Measurements from ENCODE around the gene BEX3. TPM values are rescaled to one million over a fixed set of nuclear protein-coding genes. Genes with fewer than 3 reads are reported as not detected.
"Not testable (repeated sequence)": the region's sequence is repeated elsewhere in the genome, so short reads cannot be mapped to it uniquely, and the experiment has no call there.

Gene BEX3
- total RNA-seq, 1 donor from 2014 or later, result 2.2 TPM

DNA sequence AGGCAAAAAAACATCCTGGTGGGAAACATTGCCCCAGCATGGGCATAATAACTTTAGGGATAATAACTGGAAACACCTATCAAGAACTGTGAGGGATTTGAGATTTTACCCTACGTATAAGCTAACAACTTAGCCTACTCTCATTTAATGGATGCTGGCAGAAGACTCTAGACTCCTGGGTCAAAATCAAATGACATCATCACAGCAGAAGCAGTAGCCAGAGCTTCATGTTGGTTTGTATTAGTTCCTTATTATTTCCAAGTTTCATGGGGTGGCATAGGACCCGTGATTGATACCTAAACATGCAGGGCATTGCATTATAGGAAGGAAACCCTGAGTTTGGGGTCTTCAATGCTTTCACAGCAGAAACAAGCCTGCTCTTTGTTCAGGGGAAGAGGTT lies 15.4 kb upstream of the BEX3 start:
- no peaks in the 10 kb centered on the region for H3K9me3 Mint-ChIP-seq
- intact Hi-C loops (cut with micrococcal nuclease), result no loop called here
- peaks cover 2% of the 10 kb centered on the region for H3K27me3 Mint-ChIP-seq (ENCODE audit: insufficient read depth)
- no peak overlapping the region for H3K27ac Mint-ChIP-seq
- H3K36me3 Mint-ChIP-seq (ENCODE audit: low read depth), result no peaks in the 10 kb centered on the region
- H3K4me1 Mint-ChIP-seq (ENCODE audit: low read depth), result peaks cover 4% of the 10 kb centered on the region
- H3K4me3 Mint-ChIP-seq, result no peak overlapping the region
- DNase-seq (ENCODE audit: low spot score), result no peak

DNA sequence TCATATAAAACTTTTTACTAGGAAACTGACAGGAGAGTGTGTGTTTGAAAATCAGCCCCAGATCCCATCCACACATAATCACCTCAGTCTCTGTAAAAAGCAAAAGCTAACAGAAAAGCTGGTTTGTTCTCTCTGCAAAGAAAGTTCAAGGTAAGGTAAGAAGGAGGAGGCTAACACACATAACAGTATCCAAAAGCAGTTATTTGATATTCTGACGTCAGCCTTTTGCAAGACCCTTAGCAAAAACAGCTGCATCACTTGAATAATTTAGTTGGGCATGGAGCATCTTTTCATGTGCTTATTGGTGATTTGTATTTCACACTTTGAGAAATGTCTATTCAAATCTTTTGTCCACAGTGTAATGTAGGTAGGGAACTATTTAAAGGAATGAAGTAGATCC lies 14.5 kb upstream of the BEX3 start:
- H3K36me3 Mint-ChIP-seq (ENCODE audit: low read depth), result no peaks in the 10 kb centered on the region
- no peaks in the 10 kb centered on the region for H3K9me3 Mint-ChIP-seq
- H3K4me3 Mint-ChIP-seq, result no peak overlapping the region
- H3K4me1 Mint-ChIP-seq (ENCODE audit: low read depth), result no peaks in the 10 kb centered on the region
- DNase-seq (ENCODE audit: low spot score), result no peak
- intact Hi-C loops (cut with micrococcal nuclease), result no loop called here
- no peaks in the 10 kb centered on the region for H3K27me3 Mint-ChIP-seq (ENCODE audit: insufficient read depth)
- no peak overlapping the region for H3K27ac Mint-ChIP-seq

DNA sequence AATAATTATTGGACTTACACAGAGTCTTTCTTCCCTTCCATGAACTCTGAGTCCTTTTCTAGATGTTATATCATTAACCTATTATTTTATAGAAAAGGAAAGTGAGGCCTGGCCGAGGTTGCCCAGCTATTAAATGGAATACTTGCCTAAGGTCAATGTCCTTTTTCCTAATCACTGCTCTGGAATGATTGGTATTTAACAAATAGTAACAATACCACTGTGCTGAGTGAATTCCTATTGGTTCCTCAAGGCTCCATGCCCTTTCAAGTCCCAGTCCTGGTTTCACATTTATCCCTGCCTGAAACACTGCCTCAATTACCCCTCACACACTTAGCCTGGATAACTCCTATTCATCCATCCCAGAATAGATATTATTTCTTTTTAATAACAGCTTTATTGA lies 13.9 kb upstream of the BEX3 start:
- H3K36me3 Mint-ChIP-seq (ENCODE audit: low read depth), result no peaks in the 10 kb centered on the region
- DNase-seq (ENCODE audit: low spot score), result no peak
- H3K4me3 Mint-ChIP-seq, result no peak overlapping the region
- no peak overlapping the region for H3K27ac Mint-ChIP-seq
- intact Hi-C loops (cut with micrococcal nuclease), result no loop called here
- no peaks in the 10 kb centered on the region for H3K9me3 Mint-ChIP-seq
- H3K4me1 Mint-ChIP-seq (ENCODE audit: low read depth), result no peaks in the 10 kb centered on the region
- no peaks in the 10 kb centered on the region for H3K27me3 Mint-ChIP-seq (ENCODE audit: insufficient read depth)

DNA sequence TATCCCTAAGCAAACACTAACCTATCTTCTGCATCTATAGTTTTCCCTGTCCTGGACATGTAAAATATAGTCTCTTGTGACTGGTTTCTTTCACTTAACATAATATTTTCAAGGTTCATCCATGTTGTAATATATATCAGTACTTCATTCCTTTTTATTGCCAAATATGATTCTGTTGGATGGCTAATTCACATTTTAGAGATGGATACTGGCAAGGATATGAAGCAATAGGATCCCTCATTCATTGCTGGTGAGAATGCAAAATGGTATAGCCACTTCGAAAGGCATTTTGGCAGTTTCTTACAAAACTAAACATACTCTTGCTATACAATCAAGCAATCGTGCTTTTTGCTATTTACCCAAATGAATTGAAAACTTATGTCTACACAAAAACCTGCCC lies 13.3 kb upstream of the BEX3 start:
- Mint-ChIP-seq H3K4me1 (ENCODE audit: low read depth) (no peaks in the 10 kb centered on the region), H3K27ac (no peak overlapping the region), H3K27me3 (ENCODE audit: insufficient read depth) (no peaks in the 10 kb centered on the region), H3K9me3 (no peaks in the 10 kb centered on the region), H3K4me3 (no peak overlapping the region), H3K36me3 (ENCODE audit: low read depth) (no peaks in the 10 kb centered on the region)
- intact Hi-C loops (cut with micrococcal nuclease), result no loop called here
- DNase-seq (ENCODE audit: low spot score), result no peak

DNA sequence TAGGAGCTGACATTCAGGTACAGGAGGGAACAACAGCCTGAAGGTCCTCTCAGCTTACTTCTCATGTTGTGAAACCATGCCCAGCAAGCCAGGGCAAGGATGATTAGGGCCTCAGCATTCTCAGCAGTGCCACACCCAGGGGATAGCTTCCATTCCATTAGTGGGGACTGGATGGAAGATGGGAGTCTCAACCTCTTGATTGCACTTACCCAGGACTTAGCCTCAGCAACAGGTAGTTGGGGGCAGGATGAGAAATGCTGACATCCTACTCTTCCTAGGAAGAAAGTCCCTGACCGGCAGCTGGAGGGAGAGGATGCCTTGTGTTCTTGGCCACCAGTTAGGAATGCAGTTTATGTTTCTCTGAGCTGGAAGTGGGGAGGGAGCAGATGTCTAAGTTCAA lies 8.8 kb upstream of the BEX3 start:
- Mint-ChIP-seq H3K27me3 (ENCODE audit: insufficient read depth) (no peaks in the 10 kb centered on the region), H3K27ac (no peak overlapping the region), H3K36me3 (ENCODE audit: low read depth) (no peaks in the 10 kb centered on the region), H3K4me1 (ENCODE audit: low read depth) (no peaks in the 10 kb centered on the region), H3K9me3 (no peaks in the 10 kb centered on the region), H3K4me3 (no peak overlapping the region)
- no peak for DNase-seq (ENCODE audit: low spot score)
- intact Hi-C loops (cut with micrococcal nuclease), result no loop called here

DNA sequence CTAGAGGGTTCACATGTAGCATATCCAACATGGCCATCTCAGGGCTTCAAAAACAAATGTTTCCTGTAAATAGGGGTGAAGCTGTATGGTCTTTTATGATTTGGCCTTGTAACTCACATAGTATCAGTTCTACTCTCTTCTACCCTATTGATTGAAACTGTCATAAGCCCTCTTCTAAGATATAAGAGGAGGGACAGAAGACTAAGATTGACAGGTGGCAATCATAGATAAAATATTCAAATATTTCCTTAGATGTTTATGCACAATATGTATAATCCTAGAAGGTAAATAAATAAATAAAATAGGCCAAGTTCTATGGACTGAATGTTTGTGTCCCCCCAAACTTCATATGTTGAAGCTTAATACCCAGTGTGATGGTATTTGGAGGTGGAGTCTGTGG lies 6.9 kb upstream of the BEX3 start:
- H3K4me1 Mint-ChIP-seq (ENCODE audit: low read depth), result no peaks in the 10 kb centered on the region

DNA sequence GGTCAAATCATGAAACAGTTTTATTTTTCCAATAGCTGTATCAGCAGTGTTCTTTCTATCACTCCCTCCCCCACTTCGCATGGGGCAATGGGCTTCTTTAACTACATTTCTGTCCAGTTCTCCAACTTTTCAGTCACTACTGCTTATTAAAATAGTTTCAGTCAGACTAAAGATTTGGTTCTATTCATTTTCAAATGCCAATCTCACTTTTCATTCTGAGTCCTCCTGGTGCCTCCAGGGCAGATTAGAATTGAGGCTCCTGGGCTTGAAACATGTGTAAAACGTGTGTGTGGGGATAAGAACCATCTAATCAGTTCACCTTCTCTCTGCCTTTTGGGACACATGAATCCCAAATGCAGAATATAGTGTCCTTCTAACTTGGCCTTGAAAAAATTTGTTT lies 3.5 kb upstream of the BEX3 start:
- intact Hi-C loops (cut with micrococcal nuclease), result no loop called here
- no peak for DNase-seq (ENCODE audit: low spot score)
- Mint-ChIP-seq H3K9me3 (no peaks in the 10 kb centered on the region), H3K36me3 (ENCODE audit: low read depth) (no peaks in the 10 kb centered on the region), H3K27ac (no peak overlapping the region), H3K27me3 (ENCODE audit: insufficient read depth) (no peaks in the 10 kb centered on the region), H3K4me3 (no peak overlapping the region), H3K4me1 (ENCODE audit: low read depth) (peaks cover 5% of the 10 kb centered on the region)

More for the DNA sequence above, 6.9 kb upstream of the BEX3 start:
- Mint-ChIP-seq H3K36me3 (ENCODE audit: low read depth) (no peaks in the 10 kb centered on the region), H3K27ac (no peak overlapping the region), H3K9me3 (no peaks in the 10 kb centered on the region), H3K4me3 (no peak overlapping the region), H3K27me3 (ENCODE audit: insufficient read depth) (no peaks in the 10 kb centered on the region)
- intact Hi-C loops (cut with micrococcal nuclease), result no loop called here
- DNase-seq (ENCODE audit: low spot score), result no peak

DNA sequence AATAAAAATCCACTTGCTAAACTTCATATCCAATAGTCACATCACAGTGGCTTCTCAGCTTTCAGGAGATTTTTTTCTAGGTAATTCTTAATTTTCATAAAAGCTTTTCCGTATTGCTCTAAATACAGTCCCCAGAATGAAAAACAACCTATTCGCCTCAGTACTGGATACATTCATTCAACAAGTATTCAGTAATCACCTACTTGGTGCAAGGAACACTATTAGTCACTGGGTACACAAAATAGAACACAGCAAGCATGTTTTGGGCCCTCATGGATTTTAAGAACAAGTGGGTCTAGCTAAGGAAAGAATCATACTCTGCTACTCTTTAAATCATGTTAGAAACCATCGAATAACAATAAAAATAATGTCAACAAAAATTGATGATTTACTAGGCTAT lies 2.8 kb upstream of the BEX3 start:
- DNase-seq (ENCODE audit: low spot score), result no peak
- H3K36me3 Mint-ChIP-seq (ENCODE audit: low read depth), result no peaks in the 10 kb centered on the region
- intact Hi-C loops (cut with micrococcal nuclease), result no loop called here
- H3K9me3 Mint-ChIP-seq, result no peaks in the 10 kb centered on the region
- peaks cover 5% of the 10 kb centered on the region for H3K4me1 Mint-ChIP-seq (ENCODE audit: low read depth)
- H3K4me3 Mint-ChIP-seq, result no peak overlapping the region
- H3K27me3 Mint-ChIP-seq (ENCODE audit: insufficient read depth), result no peaks in the 10 kb centered on the region
- no peak overlapping the region for H3K27ac Mint-ChIP-seq

DNA sequence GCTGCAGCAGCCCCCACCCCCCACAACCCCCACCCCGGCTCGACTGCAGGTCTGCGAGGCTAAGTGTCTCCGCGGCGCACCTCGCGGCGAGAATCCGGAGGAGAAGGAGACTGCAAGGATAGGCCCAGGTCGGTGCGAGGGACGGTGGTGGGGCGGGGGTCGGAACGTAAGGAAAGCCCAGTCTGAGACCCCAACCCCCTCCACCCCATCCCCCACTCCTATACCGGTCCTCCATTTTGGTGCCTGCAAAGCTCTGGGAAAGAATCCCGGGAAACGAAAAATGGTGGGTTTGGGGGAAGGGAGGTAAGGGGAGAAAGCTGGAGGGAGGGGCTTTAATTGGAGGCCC lies 614 bp downstream of the BEX3 start:
- Mint-ChIP-seq H3K36me3 (ENCODE audit: low read depth) (no peaks in the 10 kb centered on the region), H3K4me1 (ENCODE audit: low read depth) (peaks cover 5% of the 10 kb centered on the region), H3K27ac (no peak overlapping the region), H3K9me3 (no peaks in the 10 kb centered on the region), H3K4me3 (peak overlapping the region; percentile 74), H3K27me3 (ENCODE audit: insufficient read depth) (no peaks in the 10 kb centered on the region)
- no peak for DNase-seq (ENCODE audit: low spot score)
- intact Hi-C loops (cut with micrococcal nuclease), result no loop called here

DNA sequence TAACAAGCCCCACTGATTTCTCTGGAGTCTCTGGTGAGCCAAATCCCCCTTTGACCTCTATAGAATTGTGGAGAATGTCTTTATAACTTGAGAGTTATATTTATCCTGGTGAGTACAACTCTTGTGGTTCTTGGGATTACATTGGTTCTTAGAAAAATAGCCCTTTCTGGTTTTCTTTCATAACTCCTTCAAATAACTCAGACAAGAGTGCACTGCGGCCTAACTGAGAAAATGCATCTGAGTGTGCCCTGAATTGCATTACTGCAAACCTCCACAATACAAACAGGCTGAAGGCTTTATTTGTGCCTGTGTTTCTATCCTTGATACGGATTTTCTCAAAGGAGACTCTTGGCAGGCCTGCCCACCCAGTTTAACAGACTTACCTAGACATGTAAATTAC lies 2.7 kb downstream of the BEX3 start:
- Mint-ChIP-seq H3K27me3 (ENCODE audit: insufficient read depth) (peaks cover 2% of the 10 kb centered on the region), H3K36me3 (ENCODE audit: low read depth) (no peaks in the 10 kb centered on the region), H3K9me3 (no peaks in the 10 kb centered on the region), H3K27ac (no peak overlapping the region), H3K4me1 (ENCODE audit: low read depth) (peaks cover 5% of the 10 kb centered on the region), H3K4me3 (no peak overlapping the region)
- no peak for DNase-seq (ENCODE audit: low spot score)
- intact Hi-C loops (cut with micrococcal nuclease), result no loop called here

DNA sequence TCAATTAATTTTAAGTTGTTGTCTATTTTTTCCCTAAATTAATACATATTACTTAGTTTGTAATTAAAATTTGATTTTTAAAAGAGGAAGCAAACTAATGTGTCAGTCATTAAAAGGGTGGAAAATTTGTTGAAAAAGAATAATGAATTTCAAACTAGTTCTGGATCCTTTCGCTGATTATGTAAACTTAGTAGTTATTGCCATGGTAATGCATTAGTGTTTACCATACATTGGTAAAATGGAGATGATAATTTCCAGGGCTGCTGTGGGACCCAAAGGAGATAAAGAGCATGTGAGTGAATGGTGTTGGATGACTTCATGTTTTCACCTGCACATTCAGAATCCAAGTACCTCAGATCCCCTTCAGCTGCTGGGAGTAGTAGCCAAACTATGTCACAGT lies 6.5 kb downstream of the BEX3 start:
- no peak for DNase-seq (ENCODE audit: low spot score)
- Mint-ChIP-seq H3K4me1 (ENCODE audit: low read depth) (no peaks in the 10 kb centered on the region), H3K27me3 (ENCODE audit: insufficient read depth) (peaks cover 2% of the 10 kb centered on the region), H3K36me3 (ENCODE audit: low read depth) (no peaks in the 10 kb centered on the region), H3K27ac (no peak overlapping the region), H3K9me3 (no peaks in the 10 kb centered on the region), H3K4me3 (no peak overlapping the region)
- intact Hi-C loops (cut with micrococcal nuclease), result no loop called here

DNA sequence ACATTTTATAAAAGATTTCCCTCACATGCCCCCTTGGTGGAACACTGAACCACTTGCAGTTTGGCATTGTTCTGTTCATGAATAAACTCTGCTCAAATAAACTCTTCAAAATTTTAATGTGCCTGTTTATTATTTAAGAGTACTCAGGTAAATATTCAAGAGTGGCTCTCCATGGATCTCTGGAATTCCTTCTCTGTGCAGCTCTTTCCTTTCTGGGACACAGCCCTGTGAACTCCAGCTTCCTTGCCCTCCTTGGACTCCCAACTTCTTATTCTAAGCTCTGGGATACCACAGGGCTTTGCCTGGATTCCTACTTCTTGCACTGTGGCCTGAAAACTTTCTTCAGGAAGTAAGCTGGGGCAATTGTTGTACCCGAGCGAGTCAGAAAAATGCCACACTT lies 8.3 kb downstream of the BEX3 start:
- no peak for DNase-seq (ENCODE audit: low spot score)
- intact Hi-C loops (cut with micrococcal nuclease), result no loop called here
- H3K36me3 Mint-ChIP-seq (ENCODE audit: low read depth), result no peaks in the 10 kb centered on the region
- H3K4me1 Mint-ChIP-seq (ENCODE audit: low read depth), result no peaks in the 10 kb centered on the region
- peaks cover 6% of the 10 kb centered on the region for H3K27me3 Mint-ChIP-seq (ENCODE audit: insufficient read depth)
- no peak overlapping the region for H3K27ac Mint-ChIP-seq
- H3K4me3 Mint-ChIP-seq, result no peak overlapping the region
- no peaks in the 10 kb centered on the region for H3K9me3 Mint-ChIP-seq

DNA sequence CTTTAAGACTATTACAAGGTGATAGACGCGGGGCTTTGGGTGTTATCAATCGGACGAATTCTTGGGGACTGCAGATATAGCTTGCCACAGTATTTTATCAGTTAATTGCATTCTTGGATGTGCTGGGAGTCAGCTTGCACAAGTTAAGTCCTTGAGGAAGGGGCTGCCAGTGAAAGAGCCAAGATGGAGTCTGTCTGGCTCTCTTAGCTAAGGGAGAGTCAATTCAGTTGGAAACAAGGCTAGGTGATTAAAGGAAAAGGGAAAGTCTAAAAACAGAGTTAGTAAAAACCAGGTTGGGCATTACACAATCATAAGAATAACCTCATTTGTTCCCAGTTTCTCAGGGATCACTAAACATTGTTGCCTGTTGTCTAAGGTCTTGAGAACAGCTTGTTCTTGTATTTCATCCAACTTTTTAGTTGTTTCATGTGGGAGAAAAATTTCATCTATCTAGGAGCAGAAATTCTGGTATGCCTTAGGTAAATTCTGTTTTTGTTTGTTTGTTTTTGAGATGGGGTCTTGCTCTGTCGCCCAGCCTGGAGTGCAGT lies 9.0 kb downstream of the BEX3 start:
- DNase-seq (ENCODE audit: low spot score); H3K4me1 Mint-ChIP-seq (ENCODE audit: low read depth); intact Hi-C loops (cut with micrococcal nuclease); H3K27ac Mint-ChIP-seq; H3K4me3 Mint-ChIP-seq; H3K36me3 Mint-ChIP-seq (ENCODE audit: low read depth); H3K27me3 Mint-ChIP-seq (ENCODE audit: insufficient read depth); H3K9me3 Mint-ChIP-seq: not testable (repeated sequence)

DNA sequence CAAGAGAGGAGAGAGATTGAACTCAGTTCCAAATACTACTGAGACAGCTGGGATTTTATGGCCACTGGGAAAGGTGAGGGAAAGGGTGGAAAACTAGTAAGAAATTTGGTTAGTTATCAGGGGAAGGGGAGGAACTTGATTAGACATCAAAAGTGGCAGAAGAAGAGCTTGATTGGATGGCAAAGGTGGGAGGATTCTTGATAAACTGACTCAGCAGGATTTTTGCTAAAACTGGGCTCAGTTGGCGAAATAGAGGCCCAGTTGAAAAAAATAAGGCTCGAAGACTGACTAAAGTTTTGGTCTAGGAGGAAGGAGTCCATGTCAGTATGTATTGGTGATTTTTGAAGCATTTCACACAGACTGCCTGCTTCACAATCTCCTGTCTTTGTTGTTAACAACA lies 10.0 kb downstream of the BEX3 start:
- intact Hi-C loops (cut with micrococcal nuclease), result no loop called here
- no peaks in the 10 kb centered on the region for H3K36me3 Mint-ChIP-seq (ENCODE audit: low read depth)
- no peaks in the 10 kb centered on the region for H3K4me1 Mint-ChIP-seq (ENCODE audit: low read depth)
- H3K27ac Mint-ChIP-seq, result no peak overlapping the region
- H3K9me3 Mint-ChIP-seq, result no peaks in the 10 kb centered on the region
- no peak overlapping the region for H3K4me3 Mint-ChIP-seq
- no peak for DNase-seq (ENCODE audit: low spot score)
- H3K27me3 Mint-ChIP-seq (ENCODE audit: insufficient read depth), result peaks cover 7% of the 10 kb centered on the region
